ENCODE data around the gene EEPD1.

EEPD1 gene

GRCh38 chr7:36190447-36191291 is 37.6 kb downstream of the EEPD1 start:
- DNase-seq (ENCODE audit: low read depth in 2 of 2) = no peak

GRCh38 chr7:36191292-36191920 is 38.4 kb downstream of the EEPD1 start:
- DNase-seq (ENCODE audit: low read depth in 2 of 2) = no peak

- no peak for DNase-seq (ENCODE audit: low read depth in 2 of 2)
These were observed 39.2 kb downstream of the EEPD1 start for GRCh38 chr7:36192053-36192824.

GRCh38 chr7:36192877-36193276 is 39.8 kb downstream of the EEPD1 start:
- DNase-seq (ENCODE audit: low read depth in 2 of 2) = no peak

GRCh38 chr7:36198854-36199266 is 45.8 kb downstream of the EEPD1 start:
- DNase-seq (ENCODE audit: low read depth in 2 of 2) = no peak

GRCh38 chr7:36199329-36199728 is 46.3 kb downstream of the EEPD1 start:
- DNase-seq (ENCODE audit: low read depth in 2 of 2) = no peak

- DNase-seq (ENCODE audit: low read depth in 2 of 2) = no peak
These were observed 48.2 kb downstream of the EEPD1 start for GRCh38 chr7:36201122-36201723.

- no peak for DNase-seq (ENCODE audit: low read depth in 2 of 2)
These were observed 49.3 kb downstream of the EEPD1 start for GRCh38 chr7:36202398-36202797.

- DNase-seq (ENCODE audit: low read depth in 2 of 2) = no peak
These were observed 50.2 kb downstream of the EEPD1 start for GRCh38 chr7:36203071-36203790.

- DNase-seq (ENCODE audit: low read depth in 2 of 2) = no peak
These were observed 51.1 kb downstream of the EEPD1 start for GRCh38 chr7:36204044-36204663.

- DNase-seq (ENCODE audit: low read depth in 2 of 2) = no peak
These were observed 52.0 kb downstream of the EEPD1 start for GRCh38 chr7:36204929-36205635.

GRCh38 chr7:36205803-36206202 is 52.7 kb downstream of the EEPD1 start:
- DNase-seq (ENCODE audit: low read depth in 2 of 2) = no peak

GRCh38 chr7:36207451-36208291 is 54.6 kb downstream of the EEPD1 start:
- no peak for DNase-seq (ENCODE audit: low read depth in 2 of 2)

GRCh38 chr7:36208426-36208825 is 55.4 kb downstream of the EEPD1 start:
- DNase-seq (ENCODE audit: low read depth in 2 of 2) = no peak

GRCh38 chr7:36208997-36209813 is 56.2 kb downstream of the EEPD1 start:
- DNase-seq (ENCODE audit: low read depth in 2 of 2) = no peak

- DNase-seq (ENCODE audit: low read depth in 2 of 2) = no peak
These were observed 56.7 kb downstream of the EEPD1 start for GRCh38 chr7:36209814-36210183.

- DNase-seq (ENCODE audit: low read depth in 2 of 2) = no peak
These were observed 57.4 kb downstream of the EEPD1 start for GRCh38 chr7:36210291-36210922.
